AG09319 (cell line): ENCODE measurements around the gene ANKRD17.

ENCODE experiments used
- DNase-seq: peaks from one replicate; pipeline ENCODE4 v3.0.0-alpha.2; 2010; ENCODE audit warnings: low read depth; ENCODE audit errors: extremely low read depth
- TF ChIP-seq, protein P1 (sequence below): IDR thresholded peaks from 2 replicates; pipeline ENCODE4 v1.5.1; 2011; ENCODE audit warnings: low read depth, mild to moderate bottlenecking, inconsistent platforms, low read length, moderate library complexity

The ANKRD17 gene

DNA sequence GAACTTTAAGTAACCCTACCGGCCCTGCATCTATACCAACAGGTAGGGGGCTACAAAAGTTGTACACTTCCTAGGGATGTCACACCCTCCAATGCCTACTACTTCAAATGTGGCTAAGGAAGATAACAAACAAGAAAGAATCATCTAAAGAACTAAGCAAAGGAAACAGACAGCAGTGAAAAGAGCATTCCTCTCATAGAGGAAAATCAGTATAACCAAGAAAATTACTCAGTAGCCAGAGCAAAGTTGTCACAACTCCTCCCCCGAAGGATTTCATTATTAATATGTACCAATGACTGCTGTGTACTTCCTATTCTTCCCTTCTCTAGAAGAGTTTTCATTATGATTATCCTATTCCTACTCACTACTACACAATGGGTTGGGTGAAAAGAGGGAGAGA is 12.6 kb downstream of the ANKRD17 start:
- DNase-seq = no peak
- TF ChIP-seq, protein P1, sequence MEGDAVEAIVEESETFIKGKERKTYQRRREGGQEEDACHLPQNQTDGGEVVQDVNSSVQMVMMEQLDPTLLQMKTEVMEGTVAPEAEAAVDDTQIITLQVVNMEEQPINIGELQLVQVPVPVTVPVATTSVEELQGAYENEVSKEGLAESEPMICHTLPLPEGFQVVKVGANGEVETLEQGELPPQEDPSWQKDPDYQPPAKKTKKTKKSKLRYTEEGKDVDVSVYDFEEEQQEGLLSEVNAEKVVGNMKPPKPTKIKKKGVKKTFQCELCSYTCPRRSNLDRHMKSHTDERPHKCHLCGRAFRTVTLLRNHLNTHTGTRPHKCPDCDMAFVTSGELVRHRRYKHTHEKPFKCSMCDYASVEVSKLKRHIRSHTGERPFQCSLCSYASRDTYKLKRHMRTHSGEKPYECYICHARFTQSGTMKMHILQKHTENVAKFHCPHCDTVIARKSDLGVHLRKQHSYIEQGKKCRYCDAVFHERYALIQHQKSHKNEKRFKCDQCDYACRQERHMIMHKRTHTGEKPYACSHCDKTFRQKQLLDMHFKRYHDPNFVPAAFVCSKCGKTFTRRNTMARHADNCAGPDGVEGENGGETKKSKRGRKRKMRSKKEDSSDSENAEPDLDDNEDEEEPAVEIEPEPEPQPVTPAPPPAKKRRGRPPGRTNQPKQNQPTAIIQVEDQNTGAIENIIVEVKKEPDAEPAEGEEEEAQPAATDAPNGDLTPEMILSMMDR = no peak

- TF ChIP-seq, protein P1 = no peak
- DNase-seq = no peak
Observed at GRCh38 chr4:73244945-73245601, 13.5 kb downstream of the ANKRD17 start.

DNA sequence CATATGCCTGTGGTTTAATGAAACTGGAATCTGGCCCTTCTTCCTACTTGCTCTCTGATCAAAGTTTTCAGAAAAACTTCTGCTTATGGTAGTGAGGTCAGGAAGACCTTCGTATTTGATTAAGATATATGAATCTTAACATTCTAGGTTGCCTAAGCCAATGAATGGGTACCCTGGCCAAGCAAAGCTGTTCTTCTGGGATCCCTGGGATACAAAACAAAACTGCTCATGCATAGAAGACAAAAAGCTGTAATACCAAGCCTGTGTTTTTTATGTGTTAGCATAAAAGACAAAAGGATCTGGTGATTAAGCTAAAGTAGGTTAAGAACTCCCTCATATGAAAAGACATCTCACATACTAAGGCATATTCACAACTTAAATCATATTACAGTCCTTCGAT is 21.6 kb downstream of the ANKRD17 start:
- TF ChIP-seq, protein P1 = no peak
- no peak for DNase-seq

- TF ChIP-seq, protein P1 = no peak
- no peak for DNase-seq
Observed at GRCh38 chr4:73236151-73236550, 22.4 kb downstream of the ANKRD17 start.

DNA sequence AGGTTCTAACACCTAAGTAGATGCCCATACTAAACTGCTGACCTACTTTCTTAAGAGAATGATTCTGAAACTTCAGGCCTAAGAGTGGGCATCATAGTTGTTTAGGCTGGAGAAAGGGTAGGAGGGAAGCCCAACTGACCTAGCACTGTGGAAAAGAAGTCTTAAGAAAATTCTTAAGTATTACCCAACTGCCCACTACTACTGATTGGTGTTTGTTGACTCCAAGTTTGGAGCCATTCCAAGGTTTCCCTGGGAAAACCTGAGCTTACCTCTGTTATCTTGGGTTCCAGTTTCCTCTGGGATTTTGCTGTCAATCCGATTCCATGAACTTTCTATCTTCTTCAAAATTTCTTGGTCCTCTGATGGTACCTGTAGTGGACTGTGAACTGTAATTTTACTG is 23.9 kb downstream of the ANKRD17 start:
- TF ChIP-seq, protein P1 = no peak
- no peak for DNase-seq

GRCh38 chr4:73231518-73232487 is 26.8 kb downstream of the ANKRD17 start:
- TF ChIP-seq, protein P1 = no peak
- DNase-seq = no peak
